KBM-7 (cell line): ENCODE measurements around the gene CHTOP.

Experiments used
- DNase-seq: peaks from one replicate; pipeline ENCODE4 v3.0.0-alpha.2; 2015
- in situ Hi-C: fragments of 300-500 bp; cut with MboI; formaldehyde crosslinking; loops from 2 replicates; pipeline ENCODE4 v1.14.3; 2020; ENCODE audit warnings: low sequenced_read_pairs, low pct_unique_long_range_greater_than_20kb, mixed read lengths

The CHTOP gene

DNA sequence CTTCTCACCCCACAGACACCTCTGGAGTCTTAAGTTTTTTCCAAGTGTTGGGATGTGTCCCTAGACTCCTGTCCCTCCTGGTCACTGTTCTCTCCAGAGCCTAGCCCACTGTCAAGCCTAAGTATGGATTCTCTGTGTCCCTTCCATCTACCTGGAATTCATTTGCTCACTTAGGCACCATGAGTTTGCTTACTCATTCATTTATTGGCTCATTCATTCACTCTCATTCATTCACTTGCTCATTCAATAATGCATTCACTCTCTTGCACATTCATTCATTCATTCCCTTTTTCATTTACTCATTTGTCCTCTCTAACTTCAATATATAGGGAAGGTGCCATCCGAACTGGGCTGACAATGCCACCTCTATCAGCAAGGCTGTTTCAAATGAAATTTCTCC lies 22.5 kb upstream of the CHTOP start:
- no peak for DNase-seq
- in situ Hi-C loops = no loop called here

DNA sequence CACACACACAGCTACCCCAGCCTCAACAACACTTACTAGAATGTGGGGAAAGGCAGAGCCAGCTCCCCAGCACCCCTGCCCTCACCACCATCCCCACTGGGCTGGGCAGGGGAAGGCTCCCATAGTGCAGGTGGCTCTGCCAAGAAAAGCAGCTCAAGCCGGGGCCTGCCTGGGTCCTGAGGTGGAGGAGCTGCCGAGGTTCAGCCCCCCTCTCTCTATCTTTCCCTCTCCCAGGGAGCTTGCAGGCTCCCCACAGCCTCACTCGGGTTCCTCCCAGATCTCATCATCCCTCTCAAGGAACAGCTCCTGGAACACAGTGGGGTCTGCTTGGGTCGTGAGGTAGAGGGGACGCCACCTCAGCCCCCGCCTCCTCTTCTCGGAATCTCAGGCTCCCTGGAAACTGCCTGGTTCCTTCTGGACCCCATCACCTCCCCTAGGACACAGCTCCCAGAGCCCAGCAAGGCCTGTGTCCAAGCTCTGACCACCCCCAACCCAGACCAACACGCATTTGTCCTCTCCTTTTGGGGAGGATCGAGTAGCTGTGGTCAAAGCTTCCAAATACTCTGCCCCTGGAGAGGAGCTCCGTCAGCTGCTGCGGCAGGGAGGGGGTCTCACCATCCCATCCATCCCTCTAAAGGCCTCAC lies 21.6 kb upstream of the CHTOP start:
- no peak for DNase-seq
- in situ Hi-C loops = no loop called here

DNA sequence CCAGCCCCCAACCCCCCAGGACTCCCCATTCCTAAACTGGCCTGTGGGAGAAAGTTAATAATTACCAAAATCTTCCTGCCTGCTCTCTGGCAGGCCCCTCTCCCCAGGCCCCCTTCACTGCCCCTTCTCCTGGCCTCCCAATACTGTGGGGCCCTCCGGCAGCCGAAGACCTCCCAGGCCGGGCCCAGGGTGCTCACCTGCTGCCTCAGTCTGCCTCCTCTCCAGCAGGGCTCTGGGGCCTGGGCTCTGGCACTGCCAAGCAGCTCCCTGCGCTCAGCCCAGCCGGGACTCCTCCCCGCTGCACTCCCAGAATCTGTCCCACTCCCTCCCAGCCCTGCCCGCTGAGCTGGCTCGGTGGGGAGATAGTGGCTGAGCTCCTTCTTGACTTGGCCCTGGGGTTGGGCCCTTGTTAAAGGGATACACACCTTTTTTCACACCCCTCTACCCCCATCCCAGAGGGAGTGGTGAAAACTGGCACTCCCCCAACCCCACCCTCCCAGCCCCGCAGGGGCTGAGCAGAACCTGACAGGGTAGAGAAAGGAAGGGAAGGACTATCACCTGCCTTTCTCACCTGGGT lies 21.0 kb upstream of the CHTOP start, which contains the start of gene S100A16:
Gene S100A16, minus strand, starts transcription at position 383 of the 577 bp plus-strand sequence. CDS start 4,986 bp downstream, outside the sequence.
- no peak for DNase-seq
- in situ Hi-C loops = no loop called here

DNA sequence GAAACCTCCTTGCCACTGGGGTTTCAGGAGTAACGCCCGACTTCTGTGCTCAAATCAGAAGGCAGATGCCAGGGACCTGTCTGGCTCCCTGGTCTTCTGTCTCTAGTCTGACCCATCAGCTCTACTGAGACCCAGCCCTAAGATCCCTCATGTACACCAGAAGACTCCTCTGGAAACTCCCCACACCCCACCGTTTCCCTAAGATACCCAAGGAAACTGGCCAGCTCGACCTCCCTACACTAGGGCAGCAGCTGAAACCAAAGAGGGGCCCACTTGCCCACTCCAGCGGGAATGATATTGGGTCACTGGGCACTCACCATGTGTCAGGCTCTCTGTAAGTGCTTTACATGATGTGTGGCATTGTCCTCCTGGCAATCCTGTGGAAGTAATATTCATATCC lies 20.5 kb upstream of the CHTOP start:
- in situ Hi-C loops = no loop called here
- no peak for DNase-seq

DNA sequence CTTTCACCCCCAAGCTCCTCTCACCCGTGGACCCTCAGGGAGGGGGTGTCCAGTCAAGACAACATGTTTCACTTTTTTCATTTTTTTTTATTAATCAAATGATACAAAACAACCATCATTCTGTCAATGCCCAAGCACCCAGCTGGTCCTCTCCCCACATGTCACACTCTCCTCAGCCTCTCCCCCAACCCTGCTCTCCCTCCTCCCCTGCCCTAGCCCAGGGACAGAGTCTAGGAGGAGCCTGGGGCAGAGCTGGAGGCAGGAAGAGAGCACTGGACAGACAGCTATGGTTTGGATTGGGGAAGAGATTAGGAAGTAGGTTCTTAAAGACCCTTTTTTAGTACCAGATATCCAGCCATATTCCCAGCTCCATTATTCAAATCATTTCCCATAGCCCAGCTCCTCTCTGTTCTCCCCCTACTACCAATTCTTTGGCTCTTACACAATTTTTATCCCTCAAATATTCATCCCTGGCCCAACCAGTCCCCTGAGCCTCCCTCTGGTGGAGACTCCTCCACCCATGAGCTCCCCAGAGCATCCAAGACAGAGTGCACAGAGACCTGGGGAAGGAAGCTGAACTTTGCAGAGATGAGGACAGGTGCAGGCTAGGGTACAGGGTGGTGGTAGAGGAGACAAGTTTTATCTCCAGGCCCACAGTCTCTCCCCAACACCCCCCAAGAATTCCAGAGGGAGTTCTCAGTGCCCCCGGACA lies 19.5 kb upstream of the CHTOP start:
- in situ Hi-C loops = no loop called here
- DNase-seq = no peak

DNA sequence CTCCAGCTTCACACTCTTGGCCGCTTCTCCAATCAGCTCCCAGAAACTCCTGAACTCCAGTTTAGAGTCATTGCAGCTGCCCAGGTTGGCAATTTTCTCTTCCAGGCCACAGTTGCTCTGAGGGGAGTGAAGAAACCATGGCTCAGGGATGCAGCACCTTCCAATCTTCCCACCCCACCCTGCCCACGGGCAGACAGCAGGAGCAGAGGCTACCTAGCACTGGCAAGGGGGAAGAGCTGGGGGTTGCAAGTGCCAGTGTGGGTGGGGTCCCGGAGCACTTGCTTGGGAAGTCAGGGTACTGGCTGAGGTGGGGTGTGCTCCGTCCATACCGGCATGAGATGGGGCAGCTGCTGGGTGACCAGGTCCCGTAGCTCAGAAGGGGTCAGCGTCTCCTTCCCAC lies 19.0 kb upstream of the CHTOP start:
- in situ Hi-C loops = no loop called here
- DNase-seq = no peak

DNA sequence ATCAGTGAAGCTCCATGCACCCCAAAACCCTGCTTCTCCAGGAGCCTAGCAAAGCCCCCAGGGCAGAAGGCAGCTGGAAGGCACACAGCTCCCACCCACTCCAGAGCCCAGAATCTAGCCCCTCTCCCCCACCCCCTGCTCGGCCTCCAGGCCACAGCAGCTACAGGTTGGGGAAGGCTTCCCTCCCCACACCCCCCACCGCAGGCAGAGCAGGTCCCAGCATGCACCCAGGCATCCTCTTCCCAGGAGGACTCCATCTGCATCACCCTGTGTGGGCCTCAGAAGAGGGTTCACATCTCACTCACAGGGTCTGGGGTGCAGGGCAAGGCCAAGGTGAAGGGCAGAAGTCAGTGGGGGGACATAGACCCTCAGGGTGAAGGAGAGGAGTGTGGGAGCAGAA lies 18.5 kb upstream of the CHTOP start:
- no peak for DNase-seq
- in situ Hi-C loops = no loop called here

DNA sequence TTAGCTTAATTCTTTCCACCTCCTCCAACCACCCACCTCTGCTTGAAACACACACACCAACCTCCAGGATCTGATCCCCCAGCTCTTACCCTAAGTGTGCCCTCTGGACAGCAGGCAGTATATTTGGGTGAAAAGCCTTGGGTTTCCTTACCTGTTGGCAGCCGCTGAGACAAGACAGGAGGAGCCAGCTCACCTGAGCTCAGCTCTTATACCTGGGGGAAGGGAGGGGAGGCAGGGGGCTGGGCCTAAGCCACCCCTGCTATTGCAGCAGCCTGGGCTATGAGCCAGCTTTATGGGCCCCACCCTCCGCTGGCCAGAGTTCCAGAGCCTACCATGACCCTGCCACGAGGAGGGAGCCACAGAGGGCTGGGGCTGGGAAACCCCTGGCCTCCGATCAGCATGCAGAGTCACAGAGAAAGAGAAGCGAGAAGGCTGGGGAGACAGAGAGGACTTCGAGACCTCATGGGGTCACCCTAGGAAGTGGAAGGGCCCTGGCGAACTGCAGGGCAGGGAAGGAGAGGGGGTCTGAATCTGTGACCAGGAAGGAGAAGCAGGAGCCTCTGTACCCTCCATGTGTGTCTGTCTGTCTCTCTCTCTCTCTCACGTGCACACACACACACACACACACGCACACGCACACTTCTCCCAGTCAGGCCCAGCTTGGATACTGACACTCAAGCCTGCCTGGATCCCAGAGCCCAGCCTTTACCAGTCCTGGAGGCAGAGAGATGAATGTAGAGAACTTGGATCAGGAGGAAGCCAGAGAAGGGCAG lies 17.5 kb upstream of the CHTOP start, which contains the start of gene S100A14:
Gene S100A14, minus strand, starts transcription at position 182 of the 773 bp plus-strand sequence. CDS start 467 bp downstream, outside the sequence.
- in situ Hi-C loops = no loop called here
- no peak for DNase-seq

DNA sequence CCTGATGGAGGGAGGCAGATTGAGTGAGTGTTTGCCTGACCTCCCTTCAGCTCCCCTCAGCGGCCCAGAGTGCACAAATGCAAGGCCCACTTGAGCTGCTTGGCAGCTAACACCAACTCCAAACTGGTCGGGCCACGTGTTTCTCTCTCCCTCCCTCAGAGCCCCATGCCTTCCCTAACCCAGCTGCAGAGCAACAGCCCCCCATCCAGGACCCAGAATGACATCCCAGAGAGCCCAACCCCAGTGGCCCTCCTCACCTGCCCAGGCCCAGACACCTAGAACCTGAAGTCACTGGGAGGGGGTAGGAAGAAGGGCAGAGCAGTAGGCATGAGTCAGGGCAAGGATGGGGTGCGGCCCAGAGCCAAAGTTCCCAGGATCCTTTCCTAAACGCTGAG lies 17.0 kb upstream of the CHTOP start:
- in situ Hi-C loops = no loop called here
- no peak for DNase-seq

DNA sequence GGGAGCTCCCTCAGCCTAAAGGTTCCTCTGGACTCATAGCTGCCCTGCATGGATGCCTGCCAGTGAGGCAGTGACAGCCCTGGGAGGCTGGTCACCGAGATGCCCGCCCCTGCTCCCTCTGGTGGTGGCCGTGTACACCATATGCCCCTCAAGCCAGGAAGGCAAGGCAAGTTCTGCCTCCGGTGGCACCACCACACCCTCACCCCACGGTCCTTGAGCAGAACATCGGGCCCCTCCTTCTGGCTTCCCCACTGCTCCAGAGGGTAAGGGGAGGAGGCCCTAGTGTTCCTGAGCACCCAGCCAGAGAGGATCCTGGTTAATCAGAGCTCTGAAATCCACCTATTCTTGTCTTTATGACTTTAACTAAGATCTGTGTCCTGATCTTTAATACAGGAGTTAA lies 16.2 kb upstream of the CHTOP start:
- in situ Hi-C loops = no loop called here
- DNase-seq = no peak

DNA sequence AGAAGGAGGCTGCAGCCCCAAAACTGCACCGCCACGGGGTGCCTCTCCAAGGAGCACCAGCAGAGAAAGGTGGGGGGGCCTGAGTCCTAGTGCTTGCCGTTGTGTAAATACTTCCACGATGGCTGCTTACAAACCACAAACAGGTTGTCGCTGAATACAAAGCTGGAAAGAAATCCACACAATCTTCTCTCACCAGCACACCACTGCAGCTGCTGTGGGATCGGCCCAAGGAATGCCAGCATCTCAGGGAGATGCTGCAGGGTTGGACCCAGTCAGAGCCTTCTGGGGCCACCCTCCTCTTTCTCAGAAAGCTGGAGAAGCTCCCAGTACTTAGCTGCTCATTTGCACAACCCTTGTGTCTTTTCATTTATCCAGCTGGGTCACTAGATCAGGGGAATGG lies 14.7 kb upstream of the CHTOP start:
- in situ Hi-C loops = no loop called here
- DNase-seq = no peak

DNA sequence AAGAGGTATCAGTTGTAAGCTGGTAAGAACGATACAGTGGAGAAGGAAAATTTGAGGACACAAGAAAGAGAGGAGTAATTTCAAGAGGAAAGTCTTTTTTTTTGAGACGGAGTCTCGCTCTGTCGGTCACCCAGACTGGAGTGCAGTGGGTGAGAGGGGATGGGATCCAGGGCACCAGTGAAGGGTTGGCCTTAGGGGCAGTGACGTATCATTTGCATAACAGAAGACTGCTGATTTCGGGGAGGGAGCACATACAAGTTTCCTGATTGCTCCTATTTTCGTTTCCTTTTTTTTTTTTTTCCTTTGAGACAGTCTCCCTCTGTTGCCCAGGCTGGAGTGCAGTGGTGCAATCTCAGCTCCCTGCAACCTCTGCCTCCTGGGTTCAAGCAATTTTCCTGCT lies 10.8 kb upstream of the CHTOP start:
- DNase-seq = no peak
- in situ Hi-C loops = no loop called here

DNA sequence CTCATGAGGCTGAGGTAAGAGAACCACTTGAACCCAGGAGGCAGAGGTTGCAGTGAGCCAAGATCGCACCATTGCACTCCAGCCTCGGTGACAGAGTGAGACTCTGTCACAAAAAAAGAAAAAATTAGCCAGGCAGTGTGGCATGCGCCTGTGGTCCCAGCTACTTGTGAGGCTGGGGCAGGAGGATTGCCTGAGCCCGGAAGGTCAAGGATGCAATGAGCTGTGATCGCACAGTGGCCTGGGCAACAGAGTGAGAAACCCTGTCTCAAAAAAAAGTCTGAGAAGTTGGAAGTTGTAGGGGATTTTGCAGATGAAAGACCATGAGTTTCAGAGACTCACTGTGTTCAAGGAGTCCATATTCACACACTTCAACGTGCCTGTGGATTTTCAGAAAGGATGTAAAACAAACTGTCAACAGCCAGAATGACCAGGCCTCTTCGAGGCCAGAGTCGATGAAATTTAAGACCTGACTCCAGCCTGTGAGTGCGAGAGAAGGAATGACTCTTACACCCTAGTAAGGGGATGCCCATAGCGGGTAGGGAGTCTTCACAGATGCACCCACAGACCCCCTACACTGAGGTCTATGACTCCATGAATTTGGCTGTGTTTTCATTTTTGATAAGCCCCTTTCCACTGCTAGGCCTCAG lies 8.8 kb upstream of the CHTOP start:
- in situ Hi-C loops = no loop called here
- DNase-seq = no peak

DNA sequence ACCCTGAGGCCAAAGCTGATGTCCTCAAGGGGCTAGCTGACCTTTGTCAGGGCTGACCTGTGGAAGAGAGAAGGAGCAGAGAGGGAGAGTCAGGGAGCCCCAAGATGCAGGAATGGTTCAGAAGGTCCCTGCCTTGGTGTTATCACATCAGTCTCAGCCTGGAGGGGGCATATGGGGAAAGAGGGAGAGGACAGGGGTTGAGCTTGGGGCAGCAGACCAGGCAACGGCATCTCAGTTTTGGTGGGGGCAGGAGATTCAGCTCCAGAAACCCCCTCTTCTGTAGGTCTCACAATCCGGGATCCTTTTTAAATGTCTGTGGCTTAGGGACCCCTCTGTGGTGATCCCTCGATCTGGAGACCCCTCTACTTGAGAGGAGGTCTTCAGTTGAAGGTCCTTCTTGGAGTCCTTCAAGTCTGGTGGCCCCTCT lies 7.4 kb upstream of the CHTOP start:
- no peak for DNase-seq
- in situ Hi-C loops = no loop called here

DNA sequence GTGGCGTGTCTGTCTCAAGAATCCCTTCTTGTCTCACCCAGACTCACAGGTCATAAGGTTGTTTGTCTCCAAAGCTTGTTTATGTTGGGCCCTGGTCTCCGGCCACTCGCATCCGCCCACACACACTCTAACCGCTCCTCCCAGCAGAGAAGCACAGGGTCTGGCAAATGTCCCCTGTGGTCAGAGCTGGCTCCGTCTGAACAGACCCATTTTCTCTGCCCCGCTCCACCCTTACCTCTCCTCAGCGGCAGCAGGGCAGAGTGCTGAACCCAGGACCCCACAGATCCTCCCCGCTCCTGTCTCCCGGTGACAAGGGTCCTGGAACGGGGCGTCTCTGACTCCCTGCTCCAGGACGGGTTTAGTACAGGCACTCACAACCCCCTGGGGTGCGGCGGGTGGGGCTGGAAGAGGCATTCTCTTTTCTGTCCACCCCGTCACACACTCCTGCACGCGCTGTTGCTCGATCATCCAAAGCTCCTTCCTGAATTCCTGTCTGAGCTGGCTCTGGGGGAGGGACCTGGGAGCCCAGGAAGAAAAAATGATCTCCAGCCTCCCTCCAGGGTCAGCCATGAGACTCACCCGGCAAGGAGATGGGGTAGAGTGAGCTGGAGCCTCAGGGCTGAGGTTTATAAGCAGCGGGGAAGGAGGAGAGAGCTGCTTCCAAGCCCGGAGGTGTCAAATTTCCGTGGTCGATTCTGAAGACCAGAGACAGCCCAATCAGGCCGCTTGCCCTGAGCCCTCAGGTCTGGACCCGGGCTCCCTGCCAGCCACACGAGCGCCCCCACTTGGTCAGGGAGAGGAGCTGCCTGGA lies 6.8 kb upstream of the CHTOP start, which contains the start of gene S100A13:
Gene S100A13, minus strand, starts transcription at position 602 of the 811 bp plus-strand sequence. CDS start 1,033 bp downstream, outside the sequence.
- peak; percentile 91 for DNase-seq
- in situ Hi-C loops = no loop called here

DNA sequence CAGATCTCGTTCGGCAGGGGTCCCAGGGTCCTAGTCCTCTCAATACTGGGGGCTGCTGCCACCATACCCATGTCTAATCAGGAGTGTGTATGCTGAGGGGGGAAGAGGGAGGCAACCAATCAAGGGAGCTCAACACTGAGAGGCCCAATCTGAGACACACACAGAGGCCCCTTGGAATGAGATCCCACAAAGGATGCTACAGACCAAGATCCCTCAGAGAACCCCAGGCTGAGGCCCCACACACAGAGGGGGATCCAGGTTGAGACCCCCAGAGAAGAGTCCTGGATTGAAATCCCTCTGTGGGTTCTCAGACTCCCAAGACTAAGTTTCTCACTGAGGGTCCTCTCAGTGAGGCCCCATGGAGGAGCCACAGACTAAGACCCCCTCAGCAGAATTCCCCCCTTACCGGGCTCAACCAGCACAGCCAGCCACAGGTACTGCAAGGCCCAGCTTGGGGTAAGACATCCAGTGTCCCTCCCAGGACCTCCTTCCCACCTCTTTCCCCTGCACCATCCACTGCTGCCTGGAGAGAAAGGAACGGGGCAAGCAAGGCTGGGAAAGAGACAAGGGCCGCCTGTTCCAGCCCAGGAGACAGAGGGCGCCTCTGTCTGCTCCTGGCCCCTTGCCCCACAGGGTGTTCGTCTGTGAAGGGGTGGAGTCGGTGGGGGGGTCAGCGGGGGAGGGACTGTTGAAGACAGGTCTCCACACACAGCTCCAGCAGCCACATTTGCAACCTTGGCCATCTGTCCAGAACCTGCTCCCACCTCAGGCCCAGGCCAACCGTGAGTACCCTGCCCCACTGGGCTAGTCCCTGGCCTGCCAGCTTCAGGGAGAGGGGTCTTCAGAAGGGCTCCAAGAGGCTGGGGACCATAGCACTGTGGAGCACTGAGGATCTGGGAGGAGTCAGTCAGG lies 5.9 kb upstream of the CHTOP start, which contains the start of gene S100A1:
Gene S100A1, plus strand, starts transcription at position 720 of the 912 bp plus-strand sequence. CDS start 2,088 bp downstream, outside the sequence.
- DNase-seq = no peak
- in situ Hi-C loops = no loop called here

DNA sequence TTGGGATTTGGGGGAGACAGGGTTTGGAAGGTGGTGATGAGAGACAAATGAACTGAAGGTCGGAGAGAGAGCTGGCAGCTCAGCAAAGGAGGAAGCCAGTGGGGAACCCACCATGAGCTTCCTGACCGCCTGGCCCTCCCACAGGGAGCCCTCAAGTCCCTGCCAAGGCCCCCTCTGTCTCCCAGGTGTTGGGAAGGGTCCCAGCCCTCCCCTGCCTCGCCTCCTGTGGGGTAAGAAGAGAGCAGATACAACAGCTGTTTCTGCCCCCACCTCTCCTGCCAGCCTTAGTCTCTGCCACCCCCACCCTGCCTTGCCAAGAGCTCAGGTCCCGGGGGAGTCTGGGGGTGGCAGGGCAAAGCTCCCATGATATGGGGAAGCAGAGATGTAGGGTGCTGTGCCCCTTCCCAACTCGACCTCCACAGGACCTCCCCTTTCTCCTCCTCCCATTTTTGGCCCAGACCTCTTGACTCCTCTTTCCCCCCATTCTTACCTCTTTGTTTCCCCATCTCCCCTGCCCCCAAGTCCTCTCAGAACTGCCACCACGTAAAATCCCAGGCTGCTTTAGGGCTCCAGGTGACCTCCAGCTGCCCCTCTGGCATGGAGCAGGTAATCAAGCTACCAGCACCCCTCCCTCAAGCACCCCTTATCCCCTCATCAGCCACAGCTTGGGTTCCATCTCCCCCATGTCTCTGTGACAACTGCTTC lies 5.1 kb upstream of the CHTOP start:
- no peak for DNase-seq
- in situ Hi-C loops = no loop called here
